PC-9 (cell line): Measurements from ENCODE around the gene PAX7. TPM values are rescaled to one million over a fixed set of nuclear protein-coding genes. Genes with fewer than 3 reads are reported as not detected.

Experiments used
- BruUV-seq: library from RNA; stranded (reverse); fragments of 400-500 nt; replicated peaks from 2 replicates; lab custom pipeline; 2021; lab: Mats Ljungman, UMichigan
- CTCF ChIA-PET: fragments of 300-600 bp; sonication (Branson Sonifier 250); formaldehyde crosslinking; loops from one replicate; lab custom pipeline; 2022; ENCODE audit warnings: antibody characterized with exemption; lab: Charles Lee
- POLR2A ChIA-PET: fragments of 300-600 bp; sonication (Branson Sonifier 250); formaldehyde crosslinking; loops from one replicate; lab custom pipeline; 2022; ENCODE audit warnings: antibody characterized with exemption; ENCODE audit not compliant: unreplicated experiment; lab: Charles Lee
- DNase-seq, 2 experiments: peaks; one replicate each; pipeline versions ENCODE4 v3.0.0 to v3.0.0-alpha.2; 2015 to 2022; ENCODE audit warnings: mixed read lengths in 1 of 2
- H2AFZ ChIP-seq: fragments of 200-600 bp; sonication (generic); 2 replicates; pipeline ENCODE4 v1.8.1; 2017; ENCODE audit warnings: antibody characterized with exemption
- H3F3A ChIP-seq: fragments of 200-600 bp; sonication (generic); 2 replicates; pipeline ENCODE4 v1.8.1; 2017; ENCODE audit warnings: antibody characterized with exemption, mild to moderate bottlenecking, low read depth; ENCODE audit not compliant: insufficient read depth
- H3K27ac ChIP-seq: fragments of 200-600 bp; sonication (generic); 2 replicates; pipeline ENCODE4 v1.6.1; 2016; ENCODE audit warnings: mixed run types
- H3K27me3 ChIP-seq: fragments of 200-600 bp; sonication (generic); 2 replicates; pipeline ENCODE4 v1.6.1; 2016; ENCODE audit warnings: low read depth, mixed run types; ENCODE audit not compliant: insufficient read depth
- H3K36me3 ChIP-seq: fragments of 200-600 bp; sonication (generic); 2 replicates; pipeline ENCODE4 v1.6.1; 2016; ENCODE audit warnings: low read depth, mixed run types
- H3K4me1 ChIP-seq: fragments of 200-600 bp; sonication (generic); replicated peaks from 2 replicates; pipeline ENCODE4 v1.6.1; 2016; ENCODE audit warnings: mixed run types; ENCODE audit not compliant: insufficient read depth
- H3K4me2 ChIP-seq: fragments of 200-600 bp; sonication (generic); 2 replicates; pipeline ENCODE4 v1.6.1; 2017; ENCODE audit warnings: mixed run types
- H3K4me3 ChIP-seq: fragments of 200-600 bp; sonication (generic); 2 replicates; pipeline ENCODE4 v1.6.1; 2016; ENCODE audit warnings: mixed run types
- H3K79me2 ChIP-seq: fragments of 200-600 bp; sonication (generic); 2 replicates; pipeline ENCODE4 v1.6.1; 2017; ENCODE audit warnings: low read depth, mixed run types
- H3K9me2 ChIP-seq: fragments of 200-600 bp; sonication (generic); 2 replicates; pipeline ENCODE4 v1.8.1; 2017; ENCODE audit warnings: mild to moderate bottlenecking; ENCODE audit not compliant: insufficient read depth
- H3K9me3 ChIP-seq: fragments of 200-600 bp; sonication (generic); 2 replicates; pipeline ENCODE4 v1.8.1; 2016; ENCODE audit warnings: low read depth; ENCODE audit not compliant: insufficient read depth
- H4K20me1 ChIP-seq: fragments of 200-600 bp; sonication (generic); 2 replicates; pipeline ENCODE4 v1.8.1; 2017; ENCODE audit not compliant: insufficient read depth
- EZH2 ChIP-seq: fragments of 200-600 bp; sonication (generic); IDR thresholded peaks from 2 replicates; pipeline ENCODE4 v1.8.0; 2017; ENCODE audit warnings: antibody characterized with exemption, low read depth
- intact Hi-C: fragments of 100-400 bp; cut with micrococcal nuclease; formaldehyde crosslinking; loops from one replicate; pipeline ENCODE4 v1.10.0; 2022; ENCODE audit not compliant: unreplicated experiment
- total RNA-seq: library from RNA; stranded (reverse); gene quantifications from 2 replicates; pipeline ENCODE4 v1.2.3, GENCODE V29; 2021
- TF ChIP-seq, protein P1 (sequence below): fragments of 200-600 bp; sonication (generic); conservative IDR thresholded peaks from 2 replicates; pipeline ENCODE4 v1.6.1; 2017; ENCODE audit warnings: mixed run types, antibody characterized with exemption, mild to moderate bottlenecking, moderate library complexity

The PAX7 gene
- total RNA-seq, 1 experiment from 2014 or later, result not detected

GRCh38 chr1:18778437-18778836 is 147.8 kb downstream of the PAX7 start:
- H3K27me3 ChIP-seq, result peaks cover 78% of the 10 kb centered on the region
- POLR2A ChIA-PET, result no interaction called here
- H4K20me1 ChIP-seq, result no peaks in the 10 kb centered on the region
- H3K9me3 ChIP-seq, result no peaks in the 10 kb centered on the region
- H3K4me1 ChIP-seq, result no peaks in the 10 kb centered on the region
- intact Hi-C loops, result no loop called here
- H2AFZ ChIP-seq, result no peak overlapping the region
- CTCF ChIA-PET, result interaction anchor here (0.6 kb wide), 1 partner anchor 1052 kb away, joined by 3 read pairs; no protein-coding TSS in a partner anchor
- no peak for DNase-seq
- TF ChIP-seq EZH2, result no peak
- TF ChIP-seq, protein P1, sequence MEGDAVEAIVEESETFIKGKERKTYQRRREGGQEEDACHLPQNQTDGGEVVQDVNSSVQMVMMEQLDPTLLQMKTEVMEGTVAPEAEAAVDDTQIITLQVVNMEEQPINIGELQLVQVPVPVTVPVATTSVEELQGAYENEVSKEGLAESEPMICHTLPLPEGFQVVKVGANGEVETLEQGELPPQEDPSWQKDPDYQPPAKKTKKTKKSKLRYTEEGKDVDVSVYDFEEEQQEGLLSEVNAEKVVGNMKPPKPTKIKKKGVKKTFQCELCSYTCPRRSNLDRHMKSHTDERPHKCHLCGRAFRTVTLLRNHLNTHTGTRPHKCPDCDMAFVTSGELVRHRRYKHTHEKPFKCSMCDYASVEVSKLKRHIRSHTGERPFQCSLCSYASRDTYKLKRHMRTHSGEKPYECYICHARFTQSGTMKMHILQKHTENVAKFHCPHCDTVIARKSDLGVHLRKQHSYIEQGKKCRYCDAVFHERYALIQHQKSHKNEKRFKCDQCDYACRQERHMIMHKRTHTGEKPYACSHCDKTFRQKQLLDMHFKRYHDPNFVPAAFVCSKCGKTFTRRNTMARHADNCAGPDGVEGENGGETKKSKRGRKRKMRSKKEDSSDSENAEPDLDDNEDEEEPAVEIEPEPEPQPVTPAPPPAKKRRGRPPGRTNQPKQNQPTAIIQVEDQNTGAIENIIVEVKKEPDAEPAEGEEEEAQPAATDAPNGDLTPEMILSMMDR, result no peak
- H3K4me3 ChIP-seq, result no peak overlapping the region
- H3K9me2 ChIP-seq, result no peaks in the 10 kb centered on the region
- no peaks in the 10 kb centered on the region for H3F3A ChIP-seq
- H3K4me2 ChIP-seq, result no peak overlapping the region
- H3K36me3 ChIP-seq, result no peaks in the 10 kb centered on the region
- H3K27ac ChIP-seq, result no peak overlapping the region
- no peaks in the 10 kb centered on the region for H3K79me2 ChIP-seq
- no TSS peak for BruUV-seq

- no peaks in the 10 kb centered on the region for H3K9me3 ChIP-seq
- H3K79me2 ChIP-seq, result no peaks in the 10 kb centered on the region
- H3K4me1 ChIP-seq, result no peaks in the 10 kb centered on the region
- no peak for DNase-seq
- H3K4me2 ChIP-seq, result no peak overlapping the region
- POLR2A ChIA-PET, result no interaction called here
- no peak overlapping the region for H3K27ac ChIP-seq
- no peaks in the 10 kb centered on the region for H3K9me2 ChIP-seq
- no peak overlapping the region for H3K4me3 ChIP-seq
- no peaks in the 10 kb centered on the region for H3K36me3 ChIP-seq
- no peaks in the 10 kb centered on the region for H4K20me1 ChIP-seq
- no peak overlapping the region for H2AFZ ChIP-seq
- no TSS peak for BruUV-seq
- intact Hi-C loops, result no loop called here
- TF ChIP-seq EZH2, result no peak
- TF ChIP-seq, protein P1, result no peak
- H3K27me3 ChIP-seq, result peaks cover 71% of the 10 kb centered on the region
- no peaks in the 10 kb centered on the region for H3F3A ChIP-seq
- CTCF ChIA-PET, result no interaction called here
These were observed 150.4 kb downstream of the PAX7 start for GRCh38 chr1:18781031-18781430.

GRCh38 chr1:18783705-18784481 is 153.2 kb downstream of the PAX7 start:
- Histone ChIP-seq H3K4me1 (no peaks in the 10 kb centered on the region), H3K36me3 (no peaks in the 10 kb centered on the region), H4K20me1 (no peaks in the 10 kb centered on the region), H3K4me3 (no peak overlapping the region), H3F3A (no peaks in the 10 kb centered on the region), H3K9me2 (no peaks in the 10 kb centered on the region), H3K4me2 (no peak overlapping the region), H3K79me2 (no peaks in the 10 kb centered on the region), H3K27me3 (peaks cover 67% of the 10 kb centered on the region), H3K9me3 (no peaks in the 10 kb centered on the region), H2AFZ (no peak overlapping the region), H3K27ac (no peak overlapping the region)
- intact Hi-C loops, result no loop called here
- CTCF ChIA-PET, result no interaction called here
- TF ChIP-seq EZH2, result no peak
- TF ChIP-seq, protein P1, result no peak
- BruUV-seq, result no TSS peak
- POLR2A ChIA-PET, result no interaction called here
- no peak for DNase-seq
